Measurements from ENCODE around the gene RAB15. TPM values are rescaled to one million over a fixed set of nuclear protein-coding genes. Genes with fewer than 3 reads are reported as not detected.

RAB15 gene
- 8.8 and 11.9 TPM in 2 replicates for total RNA-seq
- polyA plus RNA-seq: 10.0 and 13.8 TPM in 2 replicates

DNA sequence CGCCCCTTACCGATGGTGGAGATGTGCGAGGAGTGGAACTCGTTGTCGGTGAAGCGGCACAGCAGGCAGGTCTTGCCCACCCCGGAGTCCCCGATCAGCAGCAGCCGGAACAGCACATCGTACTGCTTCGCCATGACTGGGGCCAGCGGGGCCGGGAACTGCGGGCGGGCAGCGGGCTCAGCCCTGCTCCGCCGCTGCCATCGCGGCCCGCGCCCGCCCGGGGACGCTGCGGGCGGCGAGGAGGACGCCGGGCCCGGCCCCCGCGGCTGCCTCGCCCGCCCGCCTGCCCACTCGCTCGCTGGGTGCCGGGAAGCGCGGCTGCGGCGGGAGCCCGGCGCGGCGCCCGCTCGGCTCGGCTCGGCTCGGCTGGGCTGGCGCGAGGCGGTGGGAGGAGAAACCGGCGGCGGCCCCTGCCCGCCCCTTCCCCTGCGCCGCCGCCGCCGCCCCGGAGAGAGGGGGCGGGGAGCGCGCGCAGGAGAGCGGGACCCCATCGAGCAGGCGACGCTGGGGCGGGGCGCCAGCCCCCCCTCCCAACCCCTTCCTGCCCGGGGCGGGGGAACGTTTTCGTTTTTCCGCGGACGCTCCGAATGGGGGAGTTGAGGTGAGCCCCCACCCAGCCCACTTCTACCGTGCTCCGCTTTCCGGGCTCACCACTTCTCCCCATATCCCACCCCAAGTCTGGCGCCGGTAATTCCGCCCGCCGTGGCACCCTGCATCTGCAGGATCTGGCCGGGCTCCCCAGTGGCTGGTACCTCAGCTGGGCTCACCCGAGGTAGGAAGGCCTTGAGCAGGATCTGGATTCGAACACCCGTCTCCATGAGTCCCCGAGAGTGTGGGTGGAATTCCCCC is at the start of gene RAB15:
TSS of gene RAB15 (minus strand) at position 394 of the 849 bp plus-strand sequence. CDS start at position 134, 260 bp downstream.
- Histone ChIP-seq H3K9me3 (ENCODE audit: low read depth) (no peaks in the 10 kb centered on the region), H3K4me1 (ENCODE audit: low read depth) (no peaks in the 10 kb centered on the region), H3K36me3 (no peaks in the 10 kb centered on the region), H3K27me3 (peaks cover 7% of the 10 kb centered on the region), H3K4me3 (peak within 1 kb of the TSS; percentile 75), H3K27ac (no peak within 1 kb of the TSS)
- DNase-seq (ENCODE audit: low read depth in 1 of 2, low spot score in 1 of 2): peak; percentile 36 to 74
- TF ChIP-seq, protein P1, sequence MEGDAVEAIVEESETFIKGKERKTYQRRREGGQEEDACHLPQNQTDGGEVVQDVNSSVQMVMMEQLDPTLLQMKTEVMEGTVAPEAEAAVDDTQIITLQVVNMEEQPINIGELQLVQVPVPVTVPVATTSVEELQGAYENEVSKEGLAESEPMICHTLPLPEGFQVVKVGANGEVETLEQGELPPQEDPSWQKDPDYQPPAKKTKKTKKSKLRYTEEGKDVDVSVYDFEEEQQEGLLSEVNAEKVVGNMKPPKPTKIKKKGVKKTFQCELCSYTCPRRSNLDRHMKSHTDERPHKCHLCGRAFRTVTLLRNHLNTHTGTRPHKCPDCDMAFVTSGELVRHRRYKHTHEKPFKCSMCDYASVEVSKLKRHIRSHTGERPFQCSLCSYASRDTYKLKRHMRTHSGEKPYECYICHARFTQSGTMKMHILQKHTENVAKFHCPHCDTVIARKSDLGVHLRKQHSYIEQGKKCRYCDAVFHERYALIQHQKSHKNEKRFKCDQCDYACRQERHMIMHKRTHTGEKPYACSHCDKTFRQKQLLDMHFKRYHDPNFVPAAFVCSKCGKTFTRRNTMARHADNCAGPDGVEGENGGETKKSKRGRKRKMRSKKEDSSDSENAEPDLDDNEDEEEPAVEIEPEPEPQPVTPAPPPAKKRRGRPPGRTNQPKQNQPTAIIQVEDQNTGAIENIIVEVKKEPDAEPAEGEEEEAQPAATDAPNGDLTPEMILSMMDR (IDR thresholded peaks at IDR 0.05; ENCODE audit: low read depth, low read length): no peak

DNA sequence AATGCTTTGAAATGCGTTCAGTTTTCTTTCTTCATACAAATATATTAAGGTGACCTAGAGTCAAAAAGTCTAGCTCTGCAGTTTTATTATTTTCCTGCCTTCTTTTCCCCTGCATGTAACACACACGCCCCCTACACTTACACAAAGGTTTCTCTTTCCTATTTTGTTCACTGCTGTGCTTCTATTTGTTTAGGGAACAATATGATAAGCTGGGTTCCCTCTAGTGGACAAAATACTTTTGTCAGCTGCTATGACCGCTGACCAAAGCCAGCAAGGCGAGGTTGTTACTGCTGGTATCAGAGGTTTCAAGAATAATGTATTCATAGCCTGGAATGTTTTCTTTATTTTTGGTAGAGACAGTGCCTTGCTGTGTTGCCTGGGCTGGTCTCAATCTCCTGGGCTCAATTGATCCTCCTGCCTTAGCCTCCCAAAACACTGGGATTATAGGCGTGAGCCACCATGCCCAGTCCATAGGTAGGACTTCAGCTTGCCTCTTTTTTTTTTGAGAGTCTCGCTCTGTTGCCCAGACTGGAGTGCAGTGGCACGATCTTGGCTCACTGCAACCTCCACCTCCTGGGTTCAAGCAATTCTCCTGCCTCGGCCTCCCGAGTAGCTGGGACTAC is 47.9 kb upstream of the RAB15 start:
- Histone ChIP-seq H3K27me3 (no peaks in the 10 kb centered on the region), H3K4me3 (no peak overlapping the region), H3K36me3 (peaks cover 9% of the 10 kb centered on the region), H3K9me3 (ENCODE audit: low read depth) (no peaks in the 10 kb centered on the region), H3K27ac (peak overlapping the region; percentile 31), H3K4me1 (ENCODE audit: low read depth) (peaks cover 12% of the 10 kb centered on the region)
- peak; percentile 82 to 89 for DNase-seq (ENCODE audit: low read depth in 1 of 2, low spot score in 1 of 2)
- TF ChIP-seq, protein P1 (IDR thresholded peaks at IDR 0.05; ENCODE audit: low read depth, low read length): peak; percentile 80

DNA sequence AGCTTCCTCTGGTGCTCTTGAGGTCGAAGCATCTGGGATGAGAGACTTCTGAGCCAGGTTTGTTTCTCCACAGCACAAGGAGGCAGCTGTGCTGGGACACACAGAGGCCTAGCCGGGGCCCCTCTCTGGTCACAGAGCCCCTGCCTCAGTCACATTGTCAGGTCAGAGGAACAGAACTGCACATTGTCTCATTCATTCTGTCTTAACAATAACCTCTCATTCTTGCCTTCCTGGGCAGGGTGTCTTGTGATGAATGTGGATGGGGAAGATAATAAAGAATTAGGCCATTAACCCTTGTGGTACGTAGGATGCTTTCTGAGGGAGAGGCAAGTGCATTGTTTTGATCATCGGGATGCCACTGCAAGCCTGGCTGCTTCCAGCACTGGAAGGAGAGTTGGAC is 44.3 kb upstream of the RAB15 start:
- DNase-seq (ENCODE audit: low read depth in 1 of 2, low spot score in 1 of 2): no peak
- no peak overlapping the region for H3K27ac ChIP-seq
- no peaks in the 10 kb centered on the region for H3K27me3 ChIP-seq
- peaks cover 22% of the 10 kb centered on the region for H3K36me3 ChIP-seq
- H3K4me3 ChIP-seq: no peak overlapping the region
- H3K4me1 ChIP-seq (ENCODE audit: low read depth): peaks cover 12% of the 10 kb centered on the region
- TF ChIP-seq, protein P1 (IDR thresholded peaks at IDR 0.05; ENCODE audit: low read depth, low read length): no peak
- H3K9me3 ChIP-seq (ENCODE audit: low read depth): no peaks in the 10 kb centered on the region

DNA sequence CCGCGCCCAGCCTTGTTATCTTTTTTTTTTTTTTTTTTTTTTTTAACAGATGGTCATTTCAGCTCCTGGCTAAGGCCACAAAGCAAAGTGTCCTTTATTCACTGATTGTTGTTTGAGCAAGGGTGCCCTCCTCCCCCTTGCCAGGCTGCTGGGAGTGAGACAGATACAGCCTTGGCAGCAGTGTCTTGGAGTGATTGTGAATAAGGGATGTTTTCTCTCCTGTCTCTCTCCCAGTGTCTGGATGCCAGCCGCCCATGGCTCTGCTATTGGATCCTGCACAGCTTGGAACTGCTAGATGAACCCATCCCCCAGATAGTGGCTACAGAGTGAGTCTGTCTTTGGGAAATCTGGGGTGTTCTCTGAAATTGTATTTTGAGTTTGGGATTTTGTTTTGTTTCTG is 43.3 kb upstream of the RAB15 start:
- TF ChIP-seq, protein P1 (IDR thresholded peaks at IDR 0.05; ENCODE audit: low read depth, low read length): no peak
- Histone ChIP-seq H3K36me3 (peaks cover 22% of the 10 kb centered on the region), H3K4me1 (ENCODE audit: low read depth) (peaks cover 12% of the 10 kb centered on the region), H3K27me3 (no peaks in the 10 kb centered on the region), H3K4me3 (no peak overlapping the region), H3K27ac (no peak overlapping the region), H3K9me3 (ENCODE audit: low read depth) (no peaks in the 10 kb centered on the region)
- DNase-seq (ENCODE audit: low read depth in 1 of 2, low spot score in 1 of 2): no peak

DNA sequence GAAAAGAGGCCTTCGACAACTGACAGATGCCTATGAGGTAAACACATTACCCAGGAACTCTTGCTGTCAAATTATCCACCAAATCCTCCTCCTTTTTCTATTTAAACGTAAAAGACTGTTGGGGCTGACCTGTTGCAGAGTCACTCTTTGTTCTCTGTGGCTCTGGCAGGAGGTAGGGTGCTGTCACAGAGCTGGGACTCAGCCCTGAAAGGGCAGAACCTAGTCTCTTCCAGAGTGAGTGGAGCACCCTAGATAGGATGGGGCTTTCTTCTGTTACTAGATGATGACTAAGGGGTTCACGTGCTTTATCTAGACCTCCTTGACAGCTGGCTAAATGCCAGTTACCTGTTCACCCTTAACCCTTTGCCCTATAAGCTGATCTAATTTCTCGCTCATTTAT is 40.2 kb upstream of the RAB15 start:
- TF ChIP-seq, protein P1 (IDR thresholded peaks at IDR 0.05; ENCODE audit: low read depth, low read length): no peak
- Histone ChIP-seq H3K36me3 (peaks cover 22% of the 10 kb centered on the region), H3K4me3 (no peak overlapping the region), H3K27me3 (no peaks in the 10 kb centered on the region), H3K27ac (peak overlapping the region; percentile 5), H3K4me1 (ENCODE audit: low read depth) (no peaks in the 10 kb centered on the region), H3K9me3 (ENCODE audit: low read depth) (no peaks in the 10 kb centered on the region)
- no peak for DNase-seq (ENCODE audit: low read depth in 1 of 2, low spot score in 1 of 2)
